Neural cell (in vitro differentiated cells): ENCODE results near the gene SDSL.

ENCODE experiments used
- POLR2AphosphoS5 ChIP-seq: IDR thresholded peaks from 2 replicates; pipeline ENCODE4 v1.6.1; 2012
- REST ChIP-seq: IDR thresholded peaks from 2 replicates; pipeline ENCODE4 v1.6.1; 2012; ENCODE audit warnings: borderline replicate concordance
- TF ChIP-seq, protein P1 (sequence below): fragments of 450-650 bp; IDR thresholded peaks from 2 replicates; pipeline ENCODE4 v1.5.1; 2014; ENCODE audit warnings: antibody characterized with exemption, mild to moderate bottlenecking, moderate library complexity; ENCODE audit not compliant: poor library complexity, severe bottlenecking

DNA sequence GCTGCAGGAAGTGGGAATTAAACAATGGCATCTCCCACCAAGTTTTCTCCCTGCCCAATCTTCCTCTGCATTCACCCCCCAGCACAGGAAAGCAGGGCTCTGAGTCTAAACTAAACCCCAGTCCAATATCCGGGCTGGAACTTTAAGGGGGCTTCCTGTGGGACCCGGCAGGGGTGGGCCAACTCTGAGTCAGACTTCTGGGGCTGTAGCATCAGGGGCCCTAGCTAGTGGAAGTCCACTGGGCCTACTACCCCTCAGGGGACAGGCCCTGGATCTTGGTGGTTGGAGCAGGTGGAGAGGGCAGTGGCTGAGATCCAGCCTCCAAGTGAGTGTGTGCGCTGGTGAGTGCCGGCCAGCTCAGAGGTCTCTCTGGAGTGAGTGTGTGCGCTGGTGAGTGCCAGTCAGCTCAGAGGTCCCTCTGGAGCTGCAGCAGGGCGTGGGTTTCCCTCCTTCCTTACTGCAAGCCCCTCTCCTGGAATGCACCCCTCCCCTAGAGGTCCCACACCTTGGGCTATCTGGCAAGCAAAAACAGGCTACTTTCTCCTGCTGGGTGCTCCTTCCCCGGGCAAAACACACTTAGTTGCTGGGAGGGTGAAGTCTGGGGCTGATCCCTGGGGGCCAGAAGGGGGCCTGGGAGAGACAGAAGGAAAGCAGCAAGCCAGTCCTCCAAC, 55.1 kb downstream of the SDSL start:
- TF ChIP-seq POLR2AphosphoS5 (no peak), REST (no peak)
- TF ChIP-seq, protein P1, sequence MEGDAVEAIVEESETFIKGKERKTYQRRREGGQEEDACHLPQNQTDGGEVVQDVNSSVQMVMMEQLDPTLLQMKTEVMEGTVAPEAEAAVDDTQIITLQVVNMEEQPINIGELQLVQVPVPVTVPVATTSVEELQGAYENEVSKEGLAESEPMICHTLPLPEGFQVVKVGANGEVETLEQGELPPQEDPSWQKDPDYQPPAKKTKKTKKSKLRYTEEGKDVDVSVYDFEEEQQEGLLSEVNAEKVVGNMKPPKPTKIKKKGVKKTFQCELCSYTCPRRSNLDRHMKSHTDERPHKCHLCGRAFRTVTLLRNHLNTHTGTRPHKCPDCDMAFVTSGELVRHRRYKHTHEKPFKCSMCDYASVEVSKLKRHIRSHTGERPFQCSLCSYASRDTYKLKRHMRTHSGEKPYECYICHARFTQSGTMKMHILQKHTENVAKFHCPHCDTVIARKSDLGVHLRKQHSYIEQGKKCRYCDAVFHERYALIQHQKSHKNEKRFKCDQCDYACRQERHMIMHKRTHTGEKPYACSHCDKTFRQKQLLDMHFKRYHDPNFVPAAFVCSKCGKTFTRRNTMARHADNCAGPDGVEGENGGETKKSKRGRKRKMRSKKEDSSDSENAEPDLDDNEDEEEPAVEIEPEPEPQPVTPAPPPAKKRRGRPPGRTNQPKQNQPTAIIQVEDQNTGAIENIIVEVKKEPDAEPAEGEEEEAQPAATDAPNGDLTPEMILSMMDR: no peak
